Psoas muscle (tissue), 8 donors: ENCODE measurements around the gene LAMB3. TPM values are rescaled to one million over a fixed set of nuclear protein-coding genes. Genes with fewer than 3 reads are reported as not detected.
A peak's percentile ranks its signal among the peaks of the same experiment; 100 is the strongest.

Source experiments
- ATAC-seq, 4 donors: fragments of 200-7000 bp; cut with Tn5 transposase; one replicate each; pipeline ENCODE4 v1.9.1; 2020; ENCODE audit warnings: moderate library complexity in 3 of 4, mild to moderate bottlenecking in 2 of 4
- DNase-seq, 2 donors: peaks; one replicate each; pipeline ENCODE4 v3.0.0-alpha.2; 2020
- H3K27ac ChIP-seq: fragments of 200-600 bp; one replicate; pipeline ENCODE4 v1.8.0; 2022
- H3K27me3 ChIP-seq, 3 donors: fragments of 200-600 bp in 1 of 3; one replicate each; pipeline versions ENCODE4 v1.6.1 to v1.8.0; 2013 to 2022; ENCODE audit warnings: low read length in 2 of 3, mild to moderate bottlenecking in 2 of 3, moderate library complexity in 1 of 3; ENCODE audit not compliant: insufficient read depth in 3 of 3
- H3K36me3 ChIP-seq, 2 donors: fragments of 200-600 bp in 1 of 2; one replicate each; pipeline versions ENCODE4 v1.6.1 to v1.8.0; 2013 to 2022; ENCODE audit warnings: low read depth in 1 of 2, mild to moderate bottlenecking in 1 of 2, moderate library complexity in 1 of 2; ENCODE audit not compliant: insufficient read depth in 1 of 2
- H3K4me1 ChIP-seq: fragments of 200-600 bp; one replicate; pipeline ENCODE4 v1.8.0; 2022
- H3K4me3 ChIP-seq: fragments of 200-600 bp; one replicate; pipeline ENCODE4 v1.8.0; 2022; ENCODE audit warnings: mild to moderate bottlenecking
- H3K9me3 ChIP-seq: fragments of 200-600 bp; one replicate; pipeline ENCODE4 v1.8.0; 2022
- CTCF ChIP-seq: fragments of 200-600 bp; IDR thresholded peaks from one replicate; pipeline ENCODE4 v1.8.0; 2022; ENCODE audit warnings: antibody characterized with exemption
- WGBS, 3 donors: extraction: QIAGEN DNeasy Blood & Tissue Kit; methylation state at CpG; one replicate each; pipeline versions ENCODE4 v1.1.6 to v1.1.7; 2013; 5-methylcytosine and 5-hydroxymethylcytosine counted together
- intact Hi-C, 2 donors: fragments of 100-400 bp; cut with DNase I; formaldehyde crosslinking; loops; one replicate each; pipeline versions ENCODE4 v1.11.0 to v1.14.2; 2022
- polyA plus RNA-seq, 3 donors: library from polyadenylated mRNA; stranded (reverse); fragments of 200-250 nt; gene quantifications; one replicate each; pipeline ENCODE4 v1.2.3, GENCODE V29; 2013
- total RNA-seq, 4 donors: library from RNA; stranded (reverse); fragmentation: NEBNext Ultra II Directional in 2 of 4; extraction: Animal tissue kit (Norgen Biotek cat#: 25700) in 2 of 4; gene quantifications; one replicate each; pipeline versions ENCODE4 v1.2.1 to v1.2.4, GENCODE V29; 2021 to 2023
- donor health status: healthy with polysubstance abuse.
- donor health status: DM: no; HTN: no; CAD: no; lungs with moderate emphysema.
- donor health status: Bipolar disorder and iron deficiency.
- donor health status: healthy.
- donor health status: DM: yes; HTN: yes; CAD: no.
- donor health status: DM: no; HTN: no; CAD: no.
- donor health status: DM: no; HTN: no; CAD: no.
- donor health status: DM: yes; HTN: yes; CAD: no.

Gene LAMB3
- total and polyA plus RNA-seq, 7 donors: 0.88 to 2.7 (median 2.0) TPM

DNA sequence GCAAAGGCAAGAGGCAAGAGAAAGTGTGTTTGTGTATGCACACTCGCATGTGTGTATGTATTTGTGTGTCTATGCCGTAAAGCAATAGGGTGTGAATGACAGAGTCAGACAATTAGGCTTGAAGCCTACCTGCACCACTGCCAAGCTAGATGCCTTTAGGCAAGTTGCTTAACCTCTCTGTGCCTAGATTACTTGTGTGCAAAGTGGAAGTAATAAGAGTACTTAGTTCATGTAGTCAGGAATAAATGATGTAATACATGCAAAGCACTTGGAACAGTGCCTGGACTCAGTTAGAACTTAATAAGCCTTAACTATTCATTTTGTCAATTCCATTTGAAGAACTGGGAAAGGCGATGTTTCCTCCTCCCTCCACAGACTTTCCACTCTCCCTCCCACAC, 31.7 kb downstream of the LAMB3 start:
- Histone ChIP-seq H3K27ac (peak overlapping the region; percentile 82), H3K9me3 (no peaks in the 10 kb centered on the region), H3K4me3 (no peak overlapping the region), H3K4me1 (peaks cover 70% of the 10 kb centered on the region), H3K36me3 (no peaks in the 10 kb centered on the region), H3K27me3 (no peaks in the 10 kb centered on the region)
- no peak for TF ChIP-seq CTCF
- ATAC-seq (no peak), DNase-seq (no peak)
- 84 to 91% (median 87%) methylated on average over 3 of the region's 3 CpGs for WGBS, 3 donors
- intact Hi-C loops: no loop called here

DNA sequence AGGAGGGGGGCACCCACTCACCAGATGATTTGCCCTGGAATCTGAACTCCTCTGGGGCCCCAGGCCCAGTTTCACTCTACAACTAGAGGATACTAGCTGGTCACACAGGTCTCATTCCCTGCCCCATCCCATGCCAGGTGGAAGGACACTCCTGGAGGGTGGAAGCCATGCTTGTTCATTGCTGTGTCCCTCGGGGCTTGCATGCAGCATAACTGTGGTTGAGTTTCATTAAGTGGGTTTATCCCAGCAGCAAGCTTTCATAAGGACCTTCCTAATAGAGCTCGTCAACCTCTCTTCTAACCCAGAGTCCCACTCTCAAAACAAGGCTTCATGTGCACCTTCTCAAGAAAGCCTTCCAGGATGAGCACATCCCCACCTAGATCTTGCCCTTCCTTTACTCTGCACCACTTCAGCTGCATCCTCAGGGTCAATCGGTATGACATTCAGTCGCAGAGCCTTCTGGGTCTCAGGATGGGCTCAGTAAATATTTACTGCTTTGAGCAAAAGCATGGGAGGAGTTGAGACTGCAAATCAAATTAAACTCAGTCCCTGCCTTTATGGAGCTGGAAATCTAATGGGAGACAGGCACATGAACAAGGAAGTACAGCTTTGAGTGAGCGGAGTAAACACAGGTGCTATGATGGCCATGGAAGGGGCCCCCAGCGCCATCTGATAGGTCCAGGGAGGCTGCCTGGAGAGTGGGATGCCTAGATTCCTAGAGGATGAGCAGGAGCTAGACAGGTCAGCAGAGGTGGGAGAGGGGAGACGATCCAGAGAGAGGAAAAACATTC, 32.3 kb downstream of the LAMB3 start:
- H3K27me3 ChIP-seq: no peaks in the 10 kb centered on the region
- H3K4me1 ChIP-seq: peaks cover 68% of the 10 kb centered on the region
- no peak overlapping the region for H3K4me3 ChIP-seq
- ATAC-seq (no peak), DNase-seq (no peak)
- H3K27ac ChIP-seq: peak overlapping the region; percentile 82
- 90 to 94% (median 90%) methylated on average over 7 of the region's 7 CpGs for WGBS, 3 donors
- no peaks in the 10 kb centered on the region for H3K9me3 ChIP-seq
- TF ChIP-seq CTCF: no peak
- H3K36me3 ChIP-seq: peaks cover 0 to 2% of the 10 kb centered on the region in 2 donors
- intact Hi-C loops: no loop called here

DNA sequence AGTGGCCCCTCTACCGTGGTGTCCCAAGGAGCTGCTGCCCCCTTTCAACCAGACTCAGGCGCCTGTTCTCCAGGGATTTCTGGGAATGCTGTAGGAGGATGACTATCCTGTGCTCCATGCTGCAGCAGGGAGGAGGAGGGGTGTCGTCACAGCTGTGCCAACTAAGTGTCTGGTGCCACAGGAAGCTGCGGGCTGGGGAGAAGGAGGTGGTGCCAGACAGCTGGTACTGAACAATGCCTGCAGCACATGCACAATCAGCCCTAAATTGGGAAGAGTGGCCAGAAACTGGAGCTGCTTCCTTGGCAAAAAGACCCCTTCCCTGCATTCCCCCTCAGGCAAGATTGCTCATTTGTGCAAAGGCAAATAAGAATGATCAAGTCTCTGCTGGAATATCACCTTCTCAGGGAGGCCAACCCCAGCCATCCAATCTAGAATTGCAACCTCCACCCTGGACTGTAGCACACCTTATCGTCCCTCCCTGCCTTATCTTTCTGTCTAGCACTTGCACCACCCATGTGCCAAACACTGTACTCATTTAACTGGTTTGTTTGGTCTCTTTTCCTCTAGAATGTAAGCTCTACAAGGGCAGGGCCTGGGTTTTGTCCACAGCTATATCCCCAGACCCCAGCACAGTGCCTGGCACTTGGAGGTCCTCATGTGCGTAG, 33.3 kb downstream of the LAMB3 start:
- peak overlapping the region; percentile 82 for H3K27ac ChIP-seq
- 50 to 72% (median 54%) methylated on average over 6 of the region's 6 CpGs for WGBS, 3 donors
- H3K36me3 ChIP-seq: peaks cover 0 to 4% of the 10 kb centered on the region in 2 donors
- H3K4me1 ChIP-seq: peaks cover 62% of the 10 kb centered on the region
- DNase-seq (no peak), ATAC-seq (peak; percentile 47 to 68 (median 59))
- H3K9me3 ChIP-seq: no peaks in the 10 kb centered on the region
- TF ChIP-seq CTCF: no peak
- no peak overlapping the region for H3K4me3 ChIP-seq
- no peaks in the 10 kb centered on the region for H3K27me3 ChIP-seq
- intact Hi-C loops: no loop called here

- Histone ChIP-seq H3K27me3 (no peaks in the 10 kb centered on the region), H3K36me3 (peaks cover 0 to 4% of the 10 kb centered on the region in 2 donors), H3K4me3 (no peak overlapping the region), H3K27ac (peak overlapping the region; percentile 82), H3K4me1 (peaks cover 62% of the 10 kb centered on the region), H3K9me3 (no peaks in the 10 kb centered on the region)
- ATAC-seq: no peak
- DNase-seq: no peak
- intact Hi-C loops: no loop called here
- 42 to 79% (median 49%) methylated on average over 11 of the region's 11 CpGs for WGBS, 3 donors
- TF ChIP-seq CTCF: no peak
Measured at GRCh38 chr1:209618291-209618690, 33.9 kb downstream of the LAMB3 start.
